Sigmoid colon (tissue), 4 donors: ENCODE data around the gene SGTB.

Source experiments
- CTCF ChIP-seq, 4 experiments: fragments of 450-650 bp in 3 of 4; fragments of 200-600 bp in 1 of 4; IDR thresholded peaks; one replicate each; pipeline ENCODE4 v1.5.1; 2016 to 2019; ENCODE audit warnings: antibody characterized with exemption in 4 of 4, mild to moderate bottlenecking in 3 of 4, moderate library complexity in 2 of 4
- EP300 ChIP-seq, 4 donors: sonication (generic); formaldehyde crosslinking; IDR thresholded peaks; one replicate each; pipeline ENCODE4 v1.6.1; 2017; ENCODE audit warnings: antibody characterized with exemption in 4 of 4
- POLR2A ChIP-seq, 2 donors: fragments of 450-650 bp; IDR thresholded peaks; one replicate each; pipeline ENCODE4 v1.6.1; 2016; ENCODE audit warnings: antibody characterized with exemption in 2 of 2, mild to moderate bottlenecking in 2 of 2, moderate library complexity in 2 of 2
- POLR2AphosphoS5 ChIP-seq, 4 donors: sonication (generic); formaldehyde crosslinking; IDR thresholded peaks; one replicate each; pipeline ENCODE4 v1.6.1; 2017; ENCODE audit warnings: antibody characterized with exemption in 4 of 4

- TF ChIP-seq POLR2A (IDR thresholded peaks at IDR 0.05) (no peak), POLR2AphosphoS5 (IDR thresholded peaks at IDR 0.05) (no peak), CTCF (IDR thresholded peaks at IDR 0.05) (no peak), EP300 (IDR thresholded peaks at IDR 0.05) (no peak)
Measured at GRCh38 chr5:65750938-65751337, 29.0 kb upstream of the SGTB start.
